Fibroblast of lung (primary cell): Measurements from ENCODE around the gene COBL. TPM values are rescaled to one million over a fixed set of nuclear protein-coding genes. Genes with fewer than 3 reads are reported as not detected.

Experiments used
- DNase-seq, 2 donors: peaks; one replicate each; pipeline versions ENCODE4 v3.0.0 to v3.0.0-alpha.2; 2010; ENCODE audit warnings: low read depth in 2 of 2
- H2AFZ ChIP-seq: 2 replicates; pipeline ENCODE4 v1.5.1; 2012; ENCODE audit warnings: low read length, control low read depth, inconsistent platforms
- H3K27ac ChIP-seq: 2 replicates; pipeline ENCODE4 v1.5.1; 2011; ENCODE audit warnings: low read length, control low read depth; ENCODE audit not compliant: insufficient read depth
- H3K27me3 ChIP-seq: 2 replicates; pipeline ENCODE4 v1.5.1; 2011; ENCODE audit warnings: mild to moderate bottlenecking, low read length; ENCODE audit not compliant: control insufficient read depth, insufficient read depth
- H3K36me3 ChIP-seq: 2 replicates; pipeline ENCODE4 v1.5.1; 2011; ENCODE audit warnings: low read length; ENCODE audit not compliant: control insufficient read depth, insufficient read depth
- H3K4me1 ChIP-seq: 2 replicates; pipeline ENCODE4 v1.5.1; 2011; ENCODE audit warnings: low read length; ENCODE audit not compliant: control insufficient read depth, insufficient read depth; ENCODE audit errors: extremely low read depth
- H3K4me2 ChIP-seq: 2 replicates; pipeline ENCODE4 v1.5.1; 2011; ENCODE audit warnings: low read length, control low read depth; ENCODE audit not compliant: insufficient read depth; ENCODE audit errors: extremely low read depth
- H3K4me3 ChIP-seq, 4 experiments: fragments of 200-600 bp in 1 of 4; sonication (generic) in 1 of 4; replicated peaks in 1 of 4; 2 replicates each; pipeline ENCODE4 v1.5.1; 2011 to 2016; ENCODE audit warnings: low read length in 4 of 4, low read depth in 3 of 4, mild to moderate bottlenecking in 3 of 4, control low read depth in 2 of 4, inconsistent platforms in 1 of 4, mixed read lengths in 1 of 4; ENCODE audit not compliant: insufficient read depth in 1 of 4; ENCODE audit errors: control extremely low read depth in 1 of 4
- H3K79me2 ChIP-seq: 2 replicates; pipeline ENCODE4 v1.5.1; 2012; ENCODE audit warnings: mild to moderate bottlenecking, low read length, inconsistent platforms; ENCODE audit not compliant: control insufficient read depth, insufficient read depth
- H3K9ac ChIP-seq: 2 replicates; pipeline ENCODE4 v1.5.1; 2011; ENCODE audit warnings: mild to moderate bottlenecking, low read length, control low read depth; ENCODE audit not compliant: insufficient read depth
- H3K9me3 ChIP-seq: 2 replicates; pipeline ENCODE4 v1.5.1; 2012; ENCODE audit warnings: low read depth, low read length; ENCODE audit not compliant: control insufficient read depth, insufficient read depth
- H4K20me1 ChIP-seq: 2 replicates; pipeline ENCODE4 v1.5.1; 2011; ENCODE audit warnings: low read length; ENCODE audit not compliant: control insufficient read depth, insufficient read depth; ENCODE audit errors: extremely low read depth
- EZH2 ChIP-seq: IDR thresholded peaks from 2 replicates; pipeline ENCODE4 v1.5.1; 2012; ENCODE audit warnings: low read length, control low read depth, mild to moderate bottlenecking; ENCODE audit errors: missing control alignments
- polyA plus RNA-seq, 2 donors: library from polyadenylated mRNA; depleted of rRNA in 1 of 2; stranded (reverse) in 1 of 2; unstranded in 1 of 2; fragments of >200 nt; gene quantifications; 2 replicates each; pipeline ENCODE4 v1.2.1, GENCODE V29; 2011 to 2012; ENCODE audit warnings: missing spikeins in 1 of 2
- total RNA-seq: library from RNA; depleted of rRNA; stranded (reverse); fragments of >200 nt; gene quantifications from 2 replicates; pipeline ENCODE4 v1.2.1, GENCODE V29; 2014
- TF ChIP-seq, protein P1 (sequence below), 2 donors: IDR thresholded peaks in 1 of 2; conservative IDR thresholded peaks in 1 of 2; 1 replicate in 1 of 2; 2 replicates in 1 of 2; pipeline ENCODE4 v1.5.1; 2011 to 2012; ENCODE audit warnings: low read length in 2 of 2, control low read depth in 1 of 2, inconsistent platforms in 1 of 2, low read depth in 1 of 2, mild to moderate bottlenecking in 1 of 2

COBL gene
- total and polyA plus RNA-seq, 2 donors (not counting 1 experiment from before 2014, with no cell fraction given) = 0.10 to 0.33 TPM

DNA sequence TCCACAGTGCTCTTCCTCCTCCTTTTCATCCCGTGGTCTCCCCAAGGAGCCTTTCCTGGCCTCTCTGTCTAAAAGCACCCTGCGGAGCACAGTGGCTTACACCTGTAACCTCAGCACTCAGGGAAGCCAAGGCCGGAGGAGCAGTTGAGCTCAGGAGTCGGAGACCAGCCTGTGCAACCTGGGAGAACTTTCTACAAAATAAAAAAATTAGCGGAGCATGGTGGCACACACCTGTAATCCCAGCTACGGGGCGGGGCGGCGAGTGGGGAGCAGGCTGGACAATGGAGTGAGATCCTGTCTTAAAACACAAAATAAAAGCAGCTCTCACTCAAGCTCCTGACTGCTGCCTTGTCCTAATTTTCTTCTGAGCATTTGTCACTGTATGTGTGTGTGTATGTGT is 1.4 kb upstream of the COBL start:
- no peak overlapping the region for H3K27ac ChIP-seq
- H3K9ac ChIP-seq = no peak overlapping the region
- peaks cover 12% of the 10 kb centered on the region for H3K27me3 ChIP-seq

DNA sequence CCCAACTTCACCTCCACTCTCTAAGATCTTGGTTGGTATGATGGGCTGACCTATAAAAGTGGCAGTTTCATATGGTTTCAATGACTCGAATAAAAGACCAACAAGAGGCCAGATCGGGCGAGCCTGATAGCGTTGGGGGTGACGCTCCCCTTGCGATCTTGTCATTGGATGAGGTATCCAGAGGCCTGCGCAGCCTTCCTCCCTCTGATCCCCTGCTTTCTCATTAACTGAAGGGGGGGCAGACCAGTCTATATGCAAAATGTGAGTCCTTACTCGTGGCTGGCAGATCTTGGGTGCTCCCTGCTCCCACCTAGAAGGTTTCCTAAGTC is 937 bp upstream of the COBL start:
- Histone ChIP-seq H3K9ac (no peak overlapping the region), H3K4me1 (no peaks in the 10 kb centered on the region), H3K4me2 (no peak overlapping the region), H3K4me3 (no peak overlapping the region), H4K20me1 (no peaks in the 10 kb centered on the region), H3K27me3 (peaks cover 12% of the 10 kb centered on the region), H3K27ac (no peak overlapping the region), H3K79me2 (no peaks in the 10 kb centered on the region), H2AFZ (no peak overlapping the region), H3K36me3 (no peaks in the 10 kb centered on the region), H3K9me3 (no peaks in the 10 kb centered on the region)
- no peak for DNase-seq
- no peak for TF ChIP-seq EZH2
- TF ChIP-seq, protein P1, sequence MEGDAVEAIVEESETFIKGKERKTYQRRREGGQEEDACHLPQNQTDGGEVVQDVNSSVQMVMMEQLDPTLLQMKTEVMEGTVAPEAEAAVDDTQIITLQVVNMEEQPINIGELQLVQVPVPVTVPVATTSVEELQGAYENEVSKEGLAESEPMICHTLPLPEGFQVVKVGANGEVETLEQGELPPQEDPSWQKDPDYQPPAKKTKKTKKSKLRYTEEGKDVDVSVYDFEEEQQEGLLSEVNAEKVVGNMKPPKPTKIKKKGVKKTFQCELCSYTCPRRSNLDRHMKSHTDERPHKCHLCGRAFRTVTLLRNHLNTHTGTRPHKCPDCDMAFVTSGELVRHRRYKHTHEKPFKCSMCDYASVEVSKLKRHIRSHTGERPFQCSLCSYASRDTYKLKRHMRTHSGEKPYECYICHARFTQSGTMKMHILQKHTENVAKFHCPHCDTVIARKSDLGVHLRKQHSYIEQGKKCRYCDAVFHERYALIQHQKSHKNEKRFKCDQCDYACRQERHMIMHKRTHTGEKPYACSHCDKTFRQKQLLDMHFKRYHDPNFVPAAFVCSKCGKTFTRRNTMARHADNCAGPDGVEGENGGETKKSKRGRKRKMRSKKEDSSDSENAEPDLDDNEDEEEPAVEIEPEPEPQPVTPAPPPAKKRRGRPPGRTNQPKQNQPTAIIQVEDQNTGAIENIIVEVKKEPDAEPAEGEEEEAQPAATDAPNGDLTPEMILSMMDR (conservative IDR thresholded peaks at IDR 0.05 in 1 of 2, IDR thresholded peaks at IDR 0.05 in 1 of 2; ENCODE audit: low read depth in 1 of 2, low read length in 2 of 2) = no peak

More for the DNA sequence above, 1.4 kb upstream of the COBL start:
- no peaks in the 10 kb centered on the region for H4K20me1 ChIP-seq
- H3K4me2 ChIP-seq = no peak overlapping the region
- H3K4me1 ChIP-seq = no peaks in the 10 kb centered on the region
- H3K4me3 ChIP-seq = no peak overlapping the region
- H2AFZ ChIP-seq = no peak overlapping the region
- DNase-seq = no peak
- no peaks in the 10 kb centered on the region for H3K9me3 ChIP-seq
- no peak for TF ChIP-seq EZH2
- TF ChIP-seq, protein P1 (conservative IDR thresholded peaks at IDR 0.05 in 1 of 2, IDR thresholded peaks at IDR 0.05 in 1 of 2; ENCODE audit: low read depth in 1 of 2, low read length in 2 of 2) = no peak
- no peaks in the 10 kb centered on the region for H3K36me3 ChIP-seq
- H3K79me2 ChIP-seq = no peaks in the 10 kb centered on the region

DNA sequence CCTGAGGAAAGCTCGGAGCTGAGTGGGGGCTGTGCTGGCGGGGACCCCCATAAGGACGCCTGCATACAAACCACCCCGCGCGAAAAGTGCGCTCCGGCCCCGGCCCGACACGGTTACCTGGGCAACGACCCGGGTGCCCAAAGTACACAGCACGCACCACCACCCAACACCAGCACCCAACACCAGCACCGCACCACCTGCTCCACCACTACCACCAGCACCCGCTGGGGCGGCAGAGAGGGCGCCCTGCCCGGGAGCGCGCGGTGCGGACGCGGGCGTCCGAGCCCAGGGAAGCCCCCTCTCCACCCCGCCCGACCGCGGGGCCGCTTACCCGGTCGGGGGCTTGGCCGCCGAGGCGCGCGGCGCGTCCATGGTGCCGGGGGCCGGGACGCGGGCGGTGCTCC is 345 bp downstream of the COBL start:
- Histone ChIP-seq H3K9me3 (no peaks in the 10 kb centered on the region), H3K4me3 (peak overlapping the region in 3 of 4 experiments; percentile 0 to 46 (median 12)), H3K4me2 (peak overlapping the region; percentile 55), H3K4me1 (no peaks in the 10 kb centered on the region), H4K20me1 (no peaks in the 10 kb centered on the region), H3K27me3 (peaks cover 12% of the 10 kb centered on the region), H2AFZ (no peak overlapping the region), H3K36me3 (no peaks in the 10 kb centered on the region), H3K79me2 (no peaks in the 10 kb centered on the region), H3K9ac (no peak overlapping the region), H3K27ac (no peak overlapping the region)
- no peak for DNase-seq
- TF ChIP-seq EZH2 = peak; percentile 56
- TF ChIP-seq, protein P1 (conservative IDR thresholded peaks at IDR 0.05 in 1 of 2, IDR thresholded peaks at IDR 0.05 in 1 of 2; ENCODE audit: low read depth in 1 of 2, low read length in 2 of 2) = no peak
